ENCODE data around the gene ALG10.
A peak's percentile ranks its signal among the peaks of the same experiment; 100 is the strongest.
"Not testable (repeated sequence)": the region's sequence is repeated elsewhere in the genome, so short reads cannot be mapped to it uniquely, and the experiment has no call there.

The ALG10 gene

DNA sequence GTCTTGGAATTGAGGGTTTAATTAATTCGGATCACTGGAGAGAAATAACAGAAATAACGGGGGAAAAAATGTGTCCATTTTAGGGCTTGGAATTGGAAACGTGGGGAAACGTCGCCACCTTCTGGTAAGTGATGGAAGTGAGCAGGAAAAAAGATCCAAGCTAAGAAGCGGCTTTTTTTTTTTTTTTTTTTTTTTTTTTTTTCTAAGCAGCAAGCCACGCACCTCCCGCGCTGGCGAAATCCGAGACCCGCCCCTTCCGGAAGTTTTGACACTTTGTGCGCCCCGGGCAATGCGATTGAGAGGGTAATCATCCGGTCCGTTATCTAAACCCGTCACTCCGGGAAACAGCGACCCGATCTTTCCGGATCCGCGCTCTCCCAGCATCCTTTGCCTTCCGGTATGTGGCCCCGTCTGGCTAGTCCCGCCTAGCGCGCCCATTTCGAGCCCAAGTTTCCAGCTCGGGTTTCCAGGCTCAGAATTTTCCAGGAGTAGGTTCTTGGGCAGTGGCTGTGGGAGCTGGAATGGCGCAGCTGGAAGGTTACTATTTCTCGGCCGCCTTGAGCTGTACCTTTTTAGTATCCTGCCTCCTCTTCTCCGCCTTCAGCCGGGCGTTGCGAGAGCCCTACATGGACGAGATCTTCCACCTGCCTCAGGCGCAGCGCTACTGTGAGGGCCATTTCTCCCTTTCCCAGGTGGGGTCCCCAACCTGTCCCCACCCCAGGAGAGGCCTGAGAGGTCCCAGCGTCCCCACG is at the start of gene ALG10:
ALG10 (plus strand) TSS at position 418 of the 752 bp plus-strand sequence; CDS start at position 522, 104 bp downstream.
- DNase-seq: peak; percentile 20

- not testable (repeated sequence) for DNase-seq
These were observed 49.4 kb upstream of the ALG10 start for GRCh38 chr12:33972884-33973283.

GRCh38 chr12:33977887-33978286 is 44.4 kb upstream of the ALG10 start:
- no peak for DNase-seq

GRCh38 chr12:33988197-33988805 is 34.0 kb upstream of the ALG10 start:
- no peak for DNase-seq

DNA sequence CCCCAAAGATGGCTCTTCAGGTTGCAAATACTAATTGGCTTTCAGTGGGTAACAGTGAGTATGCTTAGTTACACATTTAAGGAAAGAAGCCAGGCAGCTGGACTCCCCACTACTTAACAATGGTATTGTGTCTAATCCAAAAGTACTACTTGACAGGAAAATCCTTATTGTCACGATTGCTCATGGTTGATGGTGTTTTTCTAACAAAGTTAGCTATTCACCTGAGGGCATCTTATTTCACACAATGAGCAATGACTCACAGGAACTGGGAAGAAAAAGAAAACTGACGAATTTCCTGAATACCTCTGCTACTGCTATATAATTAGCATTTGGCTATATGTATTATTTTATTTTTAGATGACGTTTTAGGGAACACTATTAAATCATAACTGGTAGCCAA is 33.4 kb upstream of the ALG10 start:
- no peak for DNase-seq

DNA sequence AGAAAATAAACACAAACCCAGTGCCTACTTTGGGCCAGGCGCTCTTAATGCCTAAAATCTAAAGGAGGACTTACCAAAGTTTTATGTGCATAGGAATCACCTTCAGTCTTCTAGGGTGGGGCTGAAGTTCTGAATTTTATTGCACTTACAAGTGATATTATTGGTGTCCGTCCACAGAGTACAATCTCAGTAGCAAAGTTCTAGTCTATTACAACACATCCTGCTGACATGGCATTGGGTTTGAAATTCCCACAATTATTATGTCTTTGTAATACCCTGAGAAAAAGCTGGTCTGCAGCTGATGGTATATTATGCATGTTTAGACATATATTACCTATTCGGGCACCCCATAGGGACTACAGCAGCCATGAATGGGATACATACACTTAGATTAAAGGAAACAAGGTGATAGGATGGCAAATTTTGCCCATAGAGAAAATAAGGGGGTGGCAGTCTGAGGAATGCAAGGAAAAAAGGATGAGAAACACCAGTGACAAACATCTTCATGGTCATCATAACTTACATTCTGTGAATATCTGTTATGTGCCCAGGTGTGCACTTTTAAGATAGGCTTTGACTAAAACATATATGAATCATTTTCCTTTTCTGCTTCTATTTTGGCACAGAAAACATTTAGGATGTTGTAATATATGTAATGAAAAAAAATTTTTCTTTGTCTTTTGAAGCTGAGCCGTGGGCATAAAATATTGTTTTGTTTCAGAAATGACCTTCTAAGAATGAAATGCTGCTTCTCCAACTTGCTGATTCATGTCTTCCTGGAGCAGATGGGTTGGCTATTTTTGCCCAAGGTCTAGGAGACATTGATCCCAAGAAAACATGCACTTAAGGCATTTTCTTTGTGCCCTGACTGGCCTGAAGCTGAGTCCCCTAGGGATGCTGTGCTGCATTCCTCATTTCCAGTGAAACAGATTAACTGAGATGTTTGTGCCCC is 27.2 kb upstream of the ALG10 start:
- DNase-seq: no peak

GRCh38 chr12:34008835-34009234 is 13.5 kb upstream of the ALG10 start:
- not testable (repeated sequence) for DNase-seq

- no peak for DNase-seq
These were observed 5.9 kb upstream of the ALG10 start for GRCh38 chr12:34016361-34016760.

DNA sequence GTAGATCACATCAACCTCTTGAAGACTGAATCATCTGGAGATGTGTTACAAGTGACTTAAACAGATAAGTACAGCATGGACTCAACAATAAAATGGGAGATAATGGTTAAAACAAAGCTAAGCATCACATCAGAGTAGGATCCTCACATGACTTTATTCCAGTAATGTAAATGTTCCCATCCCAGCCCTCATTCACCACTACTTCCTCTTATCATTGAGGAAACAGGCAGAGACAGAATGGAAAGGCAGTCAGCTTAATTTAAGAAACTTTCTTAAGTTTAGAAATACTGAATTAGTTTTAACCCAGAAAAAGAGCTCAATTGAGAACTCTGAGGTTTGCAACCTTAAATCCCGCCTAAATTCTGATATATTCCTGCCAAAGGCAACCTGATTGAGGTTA is 1.2 kb upstream of the ALG10 start:
- no peak for DNase-seq

DNA sequence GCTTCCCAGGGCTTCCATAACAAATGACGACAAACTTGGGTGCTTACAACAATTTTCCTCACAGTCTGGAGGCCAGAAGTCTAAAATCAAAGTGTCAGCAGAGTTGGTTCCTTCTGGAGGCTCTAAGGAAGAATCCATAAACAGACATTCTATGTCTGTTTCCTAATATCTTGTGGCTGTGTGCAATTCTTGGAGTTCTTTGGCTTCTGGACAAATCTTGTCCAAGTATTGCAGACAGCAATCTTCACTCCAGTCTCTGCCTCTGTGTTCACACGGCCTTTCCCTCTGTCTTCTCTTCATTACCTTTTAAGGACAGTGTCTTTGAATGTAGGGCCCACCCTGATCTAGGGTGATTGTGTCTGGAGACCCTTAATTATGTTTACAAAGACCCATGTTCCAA is 5.4 kb downstream of the ALG10 start:
- not testable (repeated sequence) for DNase-seq

GRCh38 chr12:34030591-34030990 is 8.3 kb downstream of the ALG10 start:
- no peak for DNase-seq

GRCh38 chr12:34033628-34034296 is 11.5 kb downstream of the ALG10 start:
- DNase-seq: no peak

GRCh38 chr12:34038357-34038756 is 16.1 kb downstream of the ALG10 start:
- DNase-seq: not testable (repeated sequence)

DNA sequence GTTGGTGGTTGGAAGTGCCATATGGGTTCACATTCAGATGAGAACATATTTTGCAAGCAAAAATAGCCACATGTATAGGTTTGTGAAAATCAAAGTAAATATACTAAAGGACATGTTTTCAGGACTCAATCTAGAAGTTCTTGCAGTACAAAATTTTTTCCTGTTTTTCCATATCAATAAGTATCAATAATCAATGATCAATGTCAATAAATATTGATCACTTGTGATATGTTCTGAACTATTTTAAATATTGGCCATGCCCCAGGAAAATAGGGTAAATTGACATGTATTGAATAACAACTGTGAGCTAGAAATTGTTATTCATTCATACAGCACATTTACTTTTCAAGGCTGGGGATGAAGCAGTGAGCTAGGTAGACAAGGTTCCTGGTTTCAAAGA is 24.3 kb downstream of the ALG10 start:
- no peak for DNase-seq

DNA sequence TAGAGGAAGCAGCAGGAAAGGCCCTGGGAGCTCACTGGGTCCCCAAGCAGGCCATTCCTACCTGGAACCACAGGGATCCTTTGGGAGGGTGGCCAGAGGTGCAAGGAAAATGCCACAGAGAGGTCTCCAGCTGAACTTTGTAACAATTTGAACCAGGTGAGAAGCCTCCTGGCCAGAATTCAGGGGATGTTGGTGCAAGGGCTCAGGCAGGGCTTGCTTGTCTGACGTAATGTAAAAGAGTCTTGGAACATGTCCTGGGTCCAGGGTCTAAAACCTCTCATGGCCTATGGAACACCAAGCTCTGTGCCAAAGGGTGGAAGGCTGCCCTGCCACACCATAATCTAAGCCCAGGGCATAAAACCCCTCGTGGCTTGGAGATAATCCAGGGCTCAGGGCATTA is 25.6 kb downstream of the ALG10 start:
- not testable (repeated sequence) for DNase-seq

GRCh38 chr12:34048714-34049113 is 26.4 kb downstream of the ALG10 start:
- no peak for DNase-seq

- no peak for DNase-seq
These were observed 29.2 kb downstream of the ALG10 start for GRCh38 chr12:34051486-34051885.

DNA sequence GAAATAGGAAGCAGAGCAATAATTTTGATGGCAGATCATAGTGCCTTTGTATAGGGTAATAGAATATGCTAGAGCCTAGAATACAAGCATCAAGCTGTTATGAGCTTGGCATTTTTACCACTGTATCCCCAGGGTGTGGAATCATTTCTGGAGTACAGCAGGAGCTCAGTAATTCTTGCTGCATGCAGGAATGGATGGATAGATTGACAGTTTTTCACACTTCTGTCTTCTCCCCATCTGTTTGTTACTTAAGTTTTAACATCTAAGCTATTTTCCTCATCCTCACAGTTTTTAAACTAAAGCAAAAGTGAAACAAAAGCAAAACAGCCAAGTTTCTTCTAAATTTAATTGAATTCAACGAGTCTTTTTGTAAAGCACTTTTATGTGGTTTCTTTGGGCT is 32.6 kb downstream of the ALG10 start:
- DNase-seq: no peak
